ENCODE data around the gene PSTPIP2. TPM values are rescaled to one million over a fixed set of nuclear protein-coding genes. Genes with fewer than 3 reads are reported as not detected.
A peak's percentile ranks its signal among the peaks of the same experiment; 100 is the strongest.

PSTPIP2 gene
- total and polyA plus RNA-seq, 2 of the 13 experiments (the other 11 are each of a cell fraction or from before 2014, with no cell fraction given): 0.25 to 0.27 TPM

DNA sequence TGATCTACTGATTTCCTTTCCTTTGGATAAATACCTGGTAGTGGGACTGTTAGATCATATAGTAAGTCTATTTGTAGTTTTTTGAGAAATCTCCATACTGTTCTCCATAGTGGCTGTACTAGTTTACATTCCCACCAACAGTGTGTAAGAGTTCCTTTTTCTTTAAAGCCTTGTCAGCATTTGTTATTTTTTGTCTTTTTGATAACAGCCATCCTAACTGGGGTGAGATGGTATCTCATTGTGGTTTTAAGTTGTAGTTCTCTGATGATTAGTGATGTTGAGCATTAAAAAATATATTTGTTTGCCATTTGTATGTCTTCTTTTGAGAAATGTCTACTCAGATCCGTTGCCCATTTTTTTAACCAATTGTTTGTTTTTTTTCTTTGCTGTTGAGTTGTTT lies 71.0 kb downstream of the PSTPIP2 start:
- ATAC-seq (no peak), DNase-seq (ENCODE audit: low spot score) (no peak), FAIRE-seq (no peak)
- CTCF ChIA-PET (ENCODE audit: low intra/inter-chr PET ratio, low total read pairs): no interaction called here
- POLR2A ChIA-PET: no interaction called here
- peak in 1 of 2 experiments; percentile 44; a peak in 2 of 4 replicates for TF ChIP-seq MAFK (conservative IDR thresholded peaks at IDR 0.05 in 1 of 2, IDR thresholded peaks at IDR 0.05 in 1 of 2; ENCODE audit: low read length in 2 of 2)
- TF ChIP-seq NR2C2 (CRISPR knock-in tag; IDR thresholded peaks at IDR 0.05; ENCODE audit: borderline replicate concordance): no peak
- BruUV-seq (replicated peaks): no TSS peak
- 0% methylated on average over 1 of the region's 1 CpG for WGBS (ENCODE audit: low lambda C conversion rate)
- Histone ChIP-seq H3K79me2 (ENCODE audit: insufficient read depth, low read length) (no peaks in the 10 kb centered on the region), H3K36me3 (replicated peaks in 1 of 2; ENCODE audit: control insufficient read depth in 1 of 2, insufficient read depth in 2 of 2, low read length in 2 of 2) (no peaks in the 10 kb centered on the region), H3K4me3 (replicated peaks in 1 of 3; ENCODE audit: insufficient read depth in 1 of 3, low read depth in 2 of 3, low read length in 3 of 3) (no peak overlapping the region), H3K27ac (ENCODE audit: extremely low read length, insufficient read depth, low read length) (no peak overlapping the region), H3K27me3 (ENCODE audit: control insufficient read depth in 1 of 2, insufficient read depth in 2 of 2, low read length in 2 of 2) (no peaks in the 10 kb centered on the region), H2AFZ (ENCODE audit: low read length) (no peak overlapping the region), H4K20me1 (ENCODE audit: insufficient read depth, low read length) (no peaks in the 10 kb centered on the region), H3K9ac (ENCODE audit: insufficient read depth, low read depth, low read length) (no peak overlapping the region), H3K9me3 (ENCODE audit: low read length) (no peaks in the 10 kb centered on the region), H3K4me1 (ENCODE audit: insufficient read depth, low read length) (no peaks in the 10 kb centered on the region), H3K4me2 (ENCODE audit: low read depth, low read length) (no peak overlapping the region)
- intact Hi-C loops (cut with micrococcal nuclease; ENCODE audit: unreplicated experiment) (no loop called here), in situ Hi-C loops (cut with HindIII; ENCODE audit: extremely low pct_ligation_motif_present, low pct_unique_long_range_greater_than_20kb) (no loop called here)

DNA sequence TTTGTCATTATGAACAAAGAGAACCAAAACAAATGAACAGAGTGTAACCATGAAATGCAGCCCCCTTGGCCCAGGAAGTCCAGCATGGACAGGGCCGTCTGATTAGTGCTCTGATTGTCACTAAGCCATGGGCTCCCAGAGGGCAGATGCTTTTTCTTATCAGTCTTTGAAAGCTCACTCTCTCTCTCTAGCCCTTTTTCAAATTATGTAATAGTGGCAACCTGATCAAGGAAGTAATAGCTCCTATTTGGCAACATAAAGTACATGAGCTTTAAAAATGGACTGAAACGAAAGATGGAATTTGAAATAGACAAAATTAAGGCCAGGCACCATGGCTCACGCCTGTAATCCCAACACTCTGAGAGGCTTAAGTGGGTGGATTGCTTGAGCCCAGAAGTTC lies 72.5 kb downstream of the PSTPIP2 start:
- 52% methylated on average over 3 of the region's 3 CpGs for WGBS (ENCODE audit: low lambda C conversion rate)
- Histone ChIP-seq H3K4me1 (ENCODE audit: insufficient read depth, low read length) (no peaks in the 10 kb centered on the region), H3K36me3 (replicated peaks in 1 of 2; ENCODE audit: control insufficient read depth in 1 of 2, insufficient read depth in 2 of 2, low read length in 2 of 2) (no peaks in the 10 kb centered on the region), H4K20me1 (ENCODE audit: insufficient read depth, low read length) (no peaks in the 10 kb centered on the region), H3K9ac (ENCODE audit: insufficient read depth, low read depth, low read length) (no peak overlapping the region), H3K27ac (ENCODE audit: extremely low read length, insufficient read depth, low read length) (no peak overlapping the region), H3K9me3 (ENCODE audit: low read length) (no peaks in the 10 kb centered on the region), H3K4me3 (replicated peaks in 1 of 3; ENCODE audit: insufficient read depth in 1 of 3, low read depth in 2 of 3, low read length in 3 of 3) (no peak overlapping the region), H2AFZ (ENCODE audit: low read length) (no peak overlapping the region), H3K27me3 (ENCODE audit: control insufficient read depth in 1 of 2, insufficient read depth in 2 of 2, low read length in 2 of 2) (no peaks in the 10 kb centered on the region), H3K79me2 (ENCODE audit: insufficient read depth, low read length) (no peaks in the 10 kb centered on the region), H3K4me2 (ENCODE audit: low read depth, low read length) (no peak overlapping the region)
- FAIRE-seq (no peak), ATAC-seq (no peak), DNase-seq (ENCODE audit: low spot score) (no peak)
- intact Hi-C loops (cut with micrococcal nuclease; ENCODE audit: unreplicated experiment): no loop called here
- ChIA-PET CTCF (ENCODE audit: low intra/inter-chr PET ratio, low total read pairs) (no interaction called here), POLR2A (no interaction called here)
- BruUV-seq (replicated peaks): no TSS peak
- in situ Hi-C loops (cut with HindIII; ENCODE audit: extremely low pct_ligation_motif_present, low pct_unique_long_range_greater_than_20kb): no loop called here
- TF ChIP-seq MED8 (CRISPR knock-in tag; IDR thresholded peaks at IDR 0.05; ENCODE audit: insufficient replicate concordance) (no peak), ZBTB42 (CRISPR knock-in tag; IDR thresholded peaks at IDR 0.05) (no peak), ZSCAN9 (CRISPR knock-in tag; IDR thresholded peaks at IDR 0.05; ENCODE audit: borderline replicate concordance) (no peak), FIP1L1 (IDR thresholded peaks at IDR 0.05; ENCODE audit: borderline replicate concordance, insufficient read depth, low read depth, low read length) (no peak), KDM2A (CRISPR knock-in tag; IDR thresholded peaks at IDR 0.05; ENCODE audit: borderline replicate concordance, low read depth) (no peak), ZNF225 (CRISPR knock-in tag; IDR thresholded peaks at IDR 0.05) (no peak), ELF1 (CRISPR knock-in tag; IDR thresholded peaks at IDR 0.05) (no peak), NRL (CRISPR knock-in tag; IDR thresholded peaks at IDR 0.05; ENCODE audit: borderline replicate concordance) (no peak)
- TF ChIP-seq, protein P1, sequence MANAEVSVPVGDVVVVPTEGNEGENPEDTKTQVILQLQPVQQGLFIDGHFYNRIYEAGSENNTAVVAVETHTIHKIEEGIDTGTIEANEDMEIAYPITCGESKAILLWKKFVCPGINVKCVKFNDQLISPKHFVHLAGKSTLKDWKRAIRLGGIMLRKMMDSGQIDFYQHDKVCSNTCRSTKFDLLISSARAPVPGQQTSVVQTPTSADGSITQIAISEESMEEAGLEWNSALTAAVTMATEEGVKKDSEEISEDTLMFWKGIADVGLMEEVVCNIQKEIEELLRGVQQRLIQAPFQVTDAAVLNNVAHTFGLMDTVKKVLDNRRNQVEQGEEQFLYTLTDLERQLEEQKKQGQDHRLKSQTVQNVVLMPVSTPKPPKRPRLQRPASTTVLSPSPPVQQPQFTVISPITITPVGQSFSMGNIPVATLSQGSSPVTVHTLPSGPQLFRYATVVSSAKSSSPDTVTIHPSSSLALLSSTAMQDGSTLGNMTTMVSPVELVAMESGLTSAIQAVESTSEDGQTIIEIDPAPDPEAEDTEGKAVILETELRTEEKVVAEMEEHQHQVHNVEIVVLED (CRISPR knock-in tag; IDR thresholded peaks at IDR 0.05; ENCODE audit: borderline replicate concordance): no peak

Measured in HepG2 (cell line).